ENCODE measurements around the gene SLC25A10. TPM values are rescaled to one million over a fixed set of nuclear protein-coding genes. Genes with fewer than 3 reads are reported as not detected.
"Not testable (repeated sequence)": the region's sequence is repeated elsewhere in the genome, so short reads cannot be mapped to it uniquely, and the experiment has no call there.

The SLC25A10 gene
- total RNA-seq, 1 donor from 2014 or later = 6.1 TPM

DNA sequence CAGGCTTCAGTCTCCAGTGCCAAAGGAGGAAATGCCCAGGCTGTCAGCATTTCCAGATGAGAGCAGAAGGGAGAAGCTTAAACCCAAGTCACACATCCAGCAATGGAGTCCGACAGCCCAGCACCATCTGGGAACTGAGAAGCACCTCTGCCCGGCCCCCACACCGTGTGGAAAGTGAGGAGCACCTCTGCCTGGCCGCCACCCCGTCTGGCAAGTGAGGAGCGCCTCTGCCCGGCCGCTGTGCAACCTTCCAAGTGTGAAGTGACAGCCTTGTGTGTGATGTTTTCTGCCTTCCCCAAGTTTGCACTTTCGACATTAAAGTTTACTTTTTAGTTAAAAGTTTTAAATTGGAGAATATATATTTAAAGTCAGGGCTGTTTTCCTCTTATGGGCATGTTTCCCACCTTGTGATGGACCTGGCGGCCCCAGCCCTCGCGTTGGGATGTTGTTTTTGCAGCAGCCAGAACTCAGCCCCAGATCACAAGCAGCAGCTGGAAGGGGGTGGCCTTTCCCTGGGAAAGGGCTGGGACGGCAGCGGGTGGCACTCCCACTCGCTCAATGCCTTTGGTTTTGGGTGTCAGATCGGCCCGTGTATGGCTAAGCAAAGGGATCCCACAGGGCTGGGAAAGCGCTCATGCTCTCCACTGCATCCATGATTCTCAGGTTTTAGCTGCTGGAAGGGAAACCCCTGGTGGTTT is 38.4 kb upstream of the SLC25A10 start:
- Mint-ChIP-seq H3K27me3 (no peaks in the 10 kb centered on the region), H3K4me1 (peaks cover 6% of the 10 kb centered on the region), H3K4me3 (no peak overlapping the region), H3K9me3 (no peaks in the 10 kb centered on the region), H3K36me3 (ENCODE audit: low read depth) (peaks cover 50% of the 10 kb centered on the region), H3K27ac (no peak overlapping the region)
- intact Hi-C loops (cut with micrococcal nuclease) = no loop called here
- TF ChIP-seq, protein P1, sequence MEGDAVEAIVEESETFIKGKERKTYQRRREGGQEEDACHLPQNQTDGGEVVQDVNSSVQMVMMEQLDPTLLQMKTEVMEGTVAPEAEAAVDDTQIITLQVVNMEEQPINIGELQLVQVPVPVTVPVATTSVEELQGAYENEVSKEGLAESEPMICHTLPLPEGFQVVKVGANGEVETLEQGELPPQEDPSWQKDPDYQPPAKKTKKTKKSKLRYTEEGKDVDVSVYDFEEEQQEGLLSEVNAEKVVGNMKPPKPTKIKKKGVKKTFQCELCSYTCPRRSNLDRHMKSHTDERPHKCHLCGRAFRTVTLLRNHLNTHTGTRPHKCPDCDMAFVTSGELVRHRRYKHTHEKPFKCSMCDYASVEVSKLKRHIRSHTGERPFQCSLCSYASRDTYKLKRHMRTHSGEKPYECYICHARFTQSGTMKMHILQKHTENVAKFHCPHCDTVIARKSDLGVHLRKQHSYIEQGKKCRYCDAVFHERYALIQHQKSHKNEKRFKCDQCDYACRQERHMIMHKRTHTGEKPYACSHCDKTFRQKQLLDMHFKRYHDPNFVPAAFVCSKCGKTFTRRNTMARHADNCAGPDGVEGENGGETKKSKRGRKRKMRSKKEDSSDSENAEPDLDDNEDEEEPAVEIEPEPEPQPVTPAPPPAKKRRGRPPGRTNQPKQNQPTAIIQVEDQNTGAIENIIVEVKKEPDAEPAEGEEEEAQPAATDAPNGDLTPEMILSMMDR (IDR thresholded peaks at IDR 0.05) = no peak
- no peak for DNase-seq
- POLR2A ChIA-PET = interaction anchor here (0.6 to 2.3 kb wide), 2 partner anchors 10 to 182 kb away, joined by 6 to 10 read pairs; partner anchors contain the start of genes ARL16 and HGS
- CTCF ChIA-PET = no interaction called here
- no peak for ATAC-seq (ENCODE audit: low read depth)

DNA sequence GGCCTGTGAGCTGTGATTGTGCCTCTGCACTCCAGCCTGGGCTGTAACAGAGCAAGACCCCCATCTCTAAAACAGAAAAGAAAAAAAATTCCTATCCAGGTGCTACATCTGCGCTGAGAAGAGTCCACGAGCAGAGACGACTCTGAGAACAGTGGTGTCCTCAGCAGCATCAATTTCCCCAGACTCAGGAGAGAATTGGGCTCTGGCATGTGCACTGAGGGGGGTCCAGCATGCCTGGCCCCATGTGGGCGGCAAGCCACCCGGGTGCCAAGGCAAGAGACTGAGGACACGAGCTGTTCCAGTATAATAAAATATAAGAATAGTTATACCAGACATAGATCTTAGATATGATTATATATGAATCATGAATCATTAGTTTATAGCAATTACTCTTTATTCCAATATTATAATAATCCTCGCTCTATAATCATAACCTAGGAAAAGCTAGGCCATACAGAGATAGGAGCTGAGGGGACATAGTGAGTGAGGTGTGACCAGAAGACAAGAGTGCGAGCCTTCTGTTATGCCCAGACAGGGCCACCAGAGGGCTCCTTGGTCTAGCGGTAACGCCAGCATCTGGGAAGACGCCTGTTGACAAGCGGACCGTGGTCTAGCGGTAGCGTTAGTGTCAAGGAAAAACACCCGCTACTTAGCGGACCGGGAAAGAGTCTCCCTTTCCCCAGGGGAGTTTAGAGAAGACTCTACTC is 36.4 kb upstream of the SLC25A10 start:
- ATAC-seq (ENCODE audit: low read depth); H3K4me1 Mint-ChIP-seq; DNase-seq; H3K9me3 Mint-ChIP-seq; H3K27ac Mint-ChIP-seq; intact Hi-C loops (cut with micrococcal nuclease); H3K4me3 Mint-ChIP-seq; H3K27me3 Mint-ChIP-seq: not testable (repeated sequence)
- peaks cover 41% of the 10 kb centered on the region for H3K36me3 Mint-ChIP-seq (ENCODE audit: low read depth)
- CTCF ChIA-PET = interaction anchor here (0.8 to 1.2 kb wide), 3 partner anchors 10 to 179 kb away, joined by 3 to 4 read pairs (median 4); no protein-coding TSS in a partner anchor
- POLR2A ChIA-PET = interaction anchor here (0.7 to 2.3 kb wide), 4 partner anchors 8 to 197 kb away, joined by 4 to 15 read pairs (median 7); partner anchors contain the start of genes ARHGDIA, ARL16, CCDC137 and HGS

DNA sequence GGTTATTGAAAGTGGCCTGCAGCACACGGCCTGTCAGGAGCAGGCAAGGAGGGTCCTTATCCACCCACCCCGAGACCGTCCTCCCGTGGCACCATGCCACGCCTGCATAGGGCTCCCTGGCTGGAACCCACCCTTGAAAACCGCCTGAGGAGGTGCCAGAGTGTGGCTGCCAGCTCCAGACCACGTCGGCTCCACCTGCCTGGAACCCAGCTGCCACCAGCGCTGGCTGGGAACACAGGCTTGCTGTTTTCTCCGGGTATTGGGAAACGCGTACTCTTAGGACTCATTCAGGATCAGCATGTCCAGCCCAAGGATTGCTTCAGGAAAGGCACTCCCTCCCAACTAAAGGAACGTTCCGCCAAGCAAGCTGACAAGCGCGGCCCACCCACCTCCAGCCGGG is 35.2 kb upstream of the SLC25A10 start:
- TF ChIP-seq, protein P1 (IDR thresholded peaks at IDR 0.05) = no peak
- DNase-seq = no peak
- POLR2A ChIA-PET = interaction anchor here (0.7 kb wide), 1 partner anchor 1100 kb away, joined by 4 read pairs; no protein-coding TSS in a partner anchor
- Mint-ChIP-seq H3K4me3 (no peak overlapping the region), H3K27me3 (no peaks in the 10 kb centered on the region), H3K27ac (no peak overlapping the region), H3K9me3 (no peaks in the 10 kb centered on the region), H3K36me3 (ENCODE audit: low read depth) (peaks cover 35% of the 10 kb centered on the region), H3K4me1 (peaks cover 8% of the 10 kb centered on the region)
- CTCF ChIA-PET = no interaction called here
- intact Hi-C loops (cut with micrococcal nuclease) = no loop called here
- ATAC-seq (ENCODE audit: low read depth) = no peak

DNA sequence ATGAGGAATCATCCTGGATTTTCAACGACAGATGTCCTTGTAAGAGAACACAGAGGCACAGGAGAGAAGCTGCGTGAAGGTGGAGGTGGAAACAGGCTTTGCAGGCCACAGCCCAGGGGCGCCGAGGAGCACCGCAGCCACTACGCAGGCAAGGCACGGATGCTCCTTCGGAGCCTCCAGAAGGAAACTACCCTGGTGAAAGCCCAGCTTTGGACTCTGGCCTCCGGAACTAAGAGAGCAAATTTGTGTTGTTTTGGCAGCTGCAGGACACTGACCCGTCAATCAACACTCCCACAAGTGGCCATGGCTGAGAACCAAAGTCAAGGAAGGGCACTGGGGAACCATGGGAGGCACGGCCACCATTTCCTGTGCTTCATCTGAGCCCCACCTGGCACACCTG is 31.9 kb upstream of the SLC25A10 start:
- Mint-ChIP-seq H3K4me3 (no peak overlapping the region), H3K36me3 (ENCODE audit: low read depth) (peaks cover 16% of the 10 kb centered on the region), H3K27me3 (no peaks in the 10 kb centered on the region), H3K4me1 (peaks cover 28% of the 10 kb centered on the region), H3K27ac (no peak overlapping the region), H3K9me3 (no peaks in the 10 kb centered on the region)
- POLR2A ChIA-PET = interaction anchor here (0.7 kb wide), 2 partner anchors 120 to 424 kb away, joined by 6 to 7 read pairs; no protein-coding TSS in a partner anchor
- TF ChIP-seq, protein P1 (IDR thresholded peaks at IDR 0.05) = no peak
- intact Hi-C loops (cut with micrococcal nuclease) = loop anchor here (5.0 kb wide), 1 partner anchor 777 kb away; the partner anchor contains the start of gene NARF
- CTCF ChIA-PET = no interaction called here
- ATAC-seq (ENCODE audit: low read depth) = no peak
- DNase-seq = no peak

DNA sequence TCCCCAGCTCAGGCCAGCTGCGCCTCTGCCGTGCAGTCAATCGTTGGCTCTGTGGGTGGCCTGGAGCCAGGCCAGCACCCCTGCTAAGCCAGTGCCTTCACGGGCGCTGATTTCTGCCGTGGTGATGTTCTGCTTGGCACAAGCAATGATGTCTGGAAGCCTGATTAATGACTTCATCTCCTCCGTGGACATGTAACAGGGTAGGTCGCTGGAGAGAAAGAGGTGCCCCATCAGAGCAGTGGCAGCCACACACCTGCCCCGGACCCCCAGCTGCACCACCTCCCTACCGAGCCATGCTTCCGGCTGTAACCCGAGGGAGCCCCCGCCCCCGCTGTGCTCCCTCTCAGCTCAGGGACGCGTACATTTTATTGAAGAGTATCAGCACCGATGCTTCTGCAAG is 30.4 kb upstream of the SLC25A10 start:
- H3K4me1 Mint-ChIP-seq = peaks cover 32% of the 10 kb centered on the region
- POLR2A ChIA-PET = interaction anchor here (3.1 kb wide), 1 partner anchor 16 kb away, joined by 26 read pairs; the partner anchor contains the start of genes CCDC137 and OXLD1
- intact Hi-C loops (cut with micrococcal nuclease) = loop anchor here (5.0 kb wide), 1 partner anchor 776 kb away; the partner anchor contains the start of gene NARF
- H3K9me3 Mint-ChIP-seq = no peaks in the 10 kb centered on the region
- H3K27me3 Mint-ChIP-seq = no peaks in the 10 kb centered on the region
- DNase-seq (no peak), ATAC-seq (ENCODE audit: low read depth) (no peak)
- H3K27ac Mint-ChIP-seq = no peak overlapping the region
- peak overlapping the region; percentile 11 for H3K4me3 Mint-ChIP-seq
- H3K36me3 Mint-ChIP-seq (ENCODE audit: low read depth) = peaks cover 28% of the 10 kb centered on the region
- CTCF ChIA-PET = no interaction called here
- TF ChIP-seq, protein P1 (IDR thresholded peaks at IDR 0.05) = no peak
